HG03460 (cell line): ENCODE data around the gene ILF3.
"Not testable (repeated sequence)": the region's sequence is repeated elsewhere in the genome, so short reads cannot be mapped to it uniquely, and the experiment has no call there.

ENCODE experiments used
- ATAC-seq: cut with Tn5 transposase; IDR thresholded peaks from one replicate; pipeline ENCODE4 v1.9.1; 2021; ENCODE audit not compliant: unreplicated experiment

Gene ILF3

DNA sequence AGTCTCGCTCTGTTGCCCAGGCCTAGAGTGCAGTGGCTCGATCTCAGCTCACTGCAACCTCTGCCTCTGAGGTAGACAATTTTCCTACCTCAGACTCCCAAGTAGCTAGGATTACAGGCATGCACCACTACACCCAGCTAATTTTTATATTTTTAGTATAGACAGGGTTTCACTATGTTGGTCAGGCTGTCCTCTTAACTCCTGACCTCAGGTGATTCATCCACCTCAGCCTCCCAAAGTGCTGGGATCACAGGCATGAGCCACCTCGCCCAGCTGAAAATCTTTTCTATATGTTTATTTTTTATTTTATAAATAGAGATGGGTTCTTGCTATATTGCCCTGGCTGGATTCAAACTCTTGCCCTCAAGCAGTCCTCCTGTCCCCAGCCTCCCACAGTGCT, 17.8 kb downstream of the ILF3 start:
- ATAC-seq = not testable (repeated sequence)

DNA sequence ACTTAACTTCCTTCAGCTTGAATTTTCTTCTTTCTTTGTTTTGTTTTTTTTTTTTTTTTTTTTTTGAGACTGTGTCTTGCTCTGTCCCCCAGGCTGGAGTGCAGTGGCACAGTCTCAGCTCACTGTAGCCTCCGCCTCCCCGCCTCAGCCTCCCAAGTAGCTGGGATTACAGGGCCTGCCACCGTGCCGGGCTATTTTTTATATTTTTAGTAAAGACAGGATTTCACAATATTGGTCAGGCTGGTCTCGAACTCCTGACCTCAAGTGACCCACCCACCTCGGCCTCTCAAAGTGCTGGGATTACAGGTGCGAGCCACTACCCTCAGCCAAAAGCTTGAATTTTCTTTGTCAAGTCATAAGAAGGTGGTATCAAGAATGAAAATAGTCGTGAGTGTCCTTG, 21.1 kb downstream of the ILF3 start:
- not testable (repeated sequence) for ATAC-seq

DNA sequence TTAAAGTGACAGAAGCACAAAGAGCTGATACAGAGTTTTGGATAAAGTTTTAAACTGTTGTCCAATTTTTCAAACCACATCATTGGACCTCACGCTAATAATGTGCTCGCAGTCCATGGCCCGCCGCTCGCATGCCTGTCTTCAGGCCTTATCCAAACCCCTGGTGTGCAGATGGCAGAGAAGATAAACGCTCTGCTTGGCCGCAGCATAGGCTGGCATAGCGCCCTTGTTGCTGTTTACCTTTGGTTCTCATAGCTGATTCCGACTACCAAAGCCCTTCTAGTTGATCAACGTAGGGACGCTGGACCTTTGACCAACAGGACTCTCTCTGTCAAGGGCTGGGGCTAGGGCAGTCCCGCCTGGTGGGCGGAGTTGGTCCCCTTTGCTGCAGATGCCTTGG, 23.6 kb downstream of the ILF3 start:
- ATAC-seq = no peak

DNA sequence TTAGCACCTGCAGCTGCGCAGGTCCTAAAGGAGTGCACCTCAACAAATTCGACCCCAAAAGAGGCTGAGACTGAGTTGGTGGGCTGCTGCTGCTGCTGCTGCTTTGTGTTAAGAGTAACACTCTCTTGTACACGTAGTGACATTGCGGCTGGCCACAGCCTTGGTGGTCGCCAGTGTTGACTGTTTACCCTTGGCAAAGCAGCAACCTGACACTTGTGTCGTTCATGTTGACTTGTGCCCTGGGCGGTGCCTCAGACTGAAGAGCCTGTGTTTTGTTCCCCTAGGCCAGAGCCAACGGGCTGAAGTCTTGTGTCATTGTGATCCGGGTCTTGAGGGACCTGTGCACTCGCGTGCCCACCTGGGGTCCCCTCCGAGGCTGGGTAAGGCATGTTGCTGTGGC, 24.7 kb downstream of the ILF3 start:
- no peak for ATAC-seq

DNA sequence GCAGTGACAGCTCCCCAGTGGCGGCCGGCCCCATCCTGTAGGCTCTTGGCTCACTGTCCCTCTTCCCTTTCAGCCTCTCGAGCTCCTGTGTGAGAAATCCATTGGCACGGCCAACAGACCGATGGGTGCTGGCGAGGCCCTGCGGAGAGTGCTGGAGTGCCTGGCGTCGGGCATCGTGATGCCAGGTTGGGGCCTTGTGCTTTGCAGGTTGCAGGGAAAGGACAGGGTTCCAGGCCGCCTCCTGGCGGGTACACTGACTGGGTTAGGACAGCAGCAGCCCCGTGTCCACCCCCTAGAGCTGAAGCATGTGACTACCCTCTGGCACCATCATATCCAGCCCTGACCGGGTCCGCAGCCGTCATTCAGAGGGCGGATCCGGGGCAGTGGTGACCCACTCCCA, 25.6 kb downstream of the ILF3 start:
- no peak for ATAC-seq

DNA sequence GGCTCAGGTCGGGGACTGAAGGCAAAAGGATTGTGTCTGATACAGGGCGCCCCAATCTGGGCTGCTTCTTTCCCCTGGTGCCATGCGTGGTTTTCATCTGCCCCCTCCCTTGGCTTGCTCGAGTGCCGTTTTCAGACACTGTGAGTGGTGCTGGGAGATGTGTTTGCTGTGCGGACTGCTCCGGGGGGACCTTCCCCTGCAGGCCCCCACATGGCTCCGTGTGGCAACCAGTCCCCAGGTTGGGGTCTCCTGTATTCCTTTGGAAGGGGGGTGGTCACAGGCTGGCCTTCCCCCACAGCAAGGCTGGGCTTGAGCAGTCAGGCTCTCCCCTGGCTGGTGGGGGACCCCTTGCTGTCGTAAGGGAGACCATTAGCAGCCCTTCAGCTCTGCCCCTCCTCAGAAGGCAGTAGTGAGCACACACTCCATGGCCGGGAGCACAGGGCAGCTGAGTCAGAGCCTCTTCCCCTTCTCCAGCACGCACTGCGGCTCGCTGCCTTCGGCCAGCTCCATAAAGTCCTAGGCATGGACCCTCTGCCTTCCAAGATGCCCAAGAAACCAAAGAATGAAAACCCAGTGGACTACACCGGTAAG, 26.5 kb downstream of the ILF3 start:
- no peak for ATAC-seq

DNA sequence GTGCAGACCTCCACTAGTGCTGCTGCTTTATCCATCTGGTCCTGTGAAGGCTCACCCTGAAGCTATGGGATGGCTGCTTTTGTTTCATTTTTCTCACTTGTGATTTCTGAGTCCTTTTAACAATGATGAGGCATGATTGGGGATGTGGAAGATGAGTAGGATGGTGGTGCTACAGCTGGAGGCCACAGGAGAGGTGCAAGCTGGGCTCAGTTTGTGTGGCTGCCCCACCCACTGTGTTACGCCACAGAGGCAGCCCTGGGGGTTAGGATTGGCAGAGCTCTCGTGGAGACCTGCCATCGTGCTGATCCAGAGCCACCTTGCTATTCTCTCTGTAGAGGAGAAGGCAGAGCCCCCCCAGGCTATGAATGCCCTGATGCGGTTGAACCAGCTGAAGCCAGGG, 27.5 kb downstream of the ILF3 start:
- no peak for ATAC-seq

DNA sequence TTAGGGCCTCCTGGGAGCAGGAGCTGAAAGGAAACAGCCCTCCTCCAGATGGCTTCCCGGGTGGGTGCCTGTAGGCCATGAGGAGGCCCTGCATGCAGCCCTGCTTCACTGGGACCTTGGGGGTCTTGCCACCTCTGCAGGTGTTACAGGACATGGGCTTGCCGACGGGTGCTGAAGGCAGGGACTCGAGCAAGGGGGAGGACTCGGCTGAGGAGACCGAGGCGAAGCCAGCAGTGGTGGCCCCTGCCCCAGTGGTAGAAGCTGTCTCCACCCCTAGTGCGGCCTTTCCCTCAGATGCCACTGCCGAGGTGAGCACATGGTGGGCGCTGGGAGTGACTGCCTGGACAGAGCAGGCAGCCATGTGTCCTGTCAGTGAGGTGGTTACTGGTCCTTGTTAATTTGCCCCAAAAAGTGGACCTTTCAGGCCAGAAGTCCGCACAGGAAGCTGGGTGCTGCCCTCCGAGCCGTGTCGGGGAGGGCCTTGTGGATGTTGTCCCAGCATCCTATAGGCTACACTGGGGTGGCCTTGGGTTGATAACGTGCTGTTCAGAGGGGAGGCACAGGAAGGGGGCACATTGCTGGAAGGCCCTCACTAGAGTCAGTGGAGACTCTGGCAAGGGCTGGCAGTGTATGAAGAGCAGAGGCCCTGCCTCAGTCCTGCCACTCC, 28.4 kb downstream of the ILF3 start:
- no peak for ATAC-seq

DNA sequence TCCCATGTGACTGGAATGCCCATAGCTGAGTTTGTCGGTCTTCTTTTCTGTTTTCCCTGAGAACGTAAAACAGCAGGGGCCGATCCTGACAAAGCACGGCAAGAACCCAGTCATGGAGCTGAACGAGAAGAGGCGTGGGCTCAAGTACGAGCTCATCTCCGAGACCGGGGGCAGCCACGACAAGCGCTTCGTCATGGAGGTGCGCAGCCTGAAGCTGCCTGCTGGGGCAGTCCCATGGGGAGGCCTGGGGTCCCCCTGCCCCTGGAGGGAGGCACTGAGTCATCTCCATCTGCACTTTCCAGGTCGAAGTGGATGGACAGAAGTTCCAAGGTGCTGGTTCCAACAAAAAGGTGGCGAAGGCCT, 28.9 kb downstream of the ILF3 start:
- ATAC-seq = no peak

DNA sequence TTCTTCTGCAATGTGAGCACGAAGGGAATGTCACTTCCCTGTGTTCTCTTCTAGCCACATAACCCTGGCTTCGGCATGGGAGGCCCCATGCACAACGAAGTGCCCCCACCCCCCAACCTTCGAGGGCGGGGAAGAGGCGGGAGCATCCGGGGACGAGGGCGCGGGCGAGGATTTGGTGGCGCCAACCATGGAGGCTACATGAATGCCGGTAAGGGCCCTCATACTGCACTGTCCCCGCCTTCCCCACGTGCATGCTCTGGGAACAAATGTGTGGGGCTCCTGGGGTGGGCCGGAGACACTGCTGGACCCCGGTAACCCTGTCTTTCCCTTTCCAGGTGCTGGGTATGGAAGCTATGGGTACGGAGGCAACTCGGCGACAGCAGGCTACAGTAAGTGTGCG, 29.4 kb downstream of the ILF3 start:
- no peak for ATAC-seq

DNA sequence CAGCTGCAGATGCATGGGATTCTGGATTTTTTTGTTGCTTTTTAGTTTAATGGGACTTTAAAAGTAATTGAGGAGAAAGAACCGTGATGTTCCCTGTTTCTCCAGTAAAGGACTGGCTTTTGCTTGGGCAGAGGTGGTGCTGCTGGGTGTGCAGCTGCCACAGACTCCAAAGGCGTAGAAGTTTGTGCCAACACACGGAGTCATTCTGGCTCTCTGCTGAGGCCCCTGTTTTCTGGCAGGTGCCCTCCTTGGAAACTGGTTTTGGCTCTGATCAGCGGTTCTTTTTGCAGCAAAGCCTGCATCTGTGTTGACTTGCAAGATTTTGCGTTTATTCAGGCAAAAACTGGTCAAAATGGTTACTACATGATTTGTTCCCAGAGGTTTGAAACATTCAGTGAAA, 31.1 kb downstream of the ILF3 start:
- no peak for ATAC-seq

DNA sequence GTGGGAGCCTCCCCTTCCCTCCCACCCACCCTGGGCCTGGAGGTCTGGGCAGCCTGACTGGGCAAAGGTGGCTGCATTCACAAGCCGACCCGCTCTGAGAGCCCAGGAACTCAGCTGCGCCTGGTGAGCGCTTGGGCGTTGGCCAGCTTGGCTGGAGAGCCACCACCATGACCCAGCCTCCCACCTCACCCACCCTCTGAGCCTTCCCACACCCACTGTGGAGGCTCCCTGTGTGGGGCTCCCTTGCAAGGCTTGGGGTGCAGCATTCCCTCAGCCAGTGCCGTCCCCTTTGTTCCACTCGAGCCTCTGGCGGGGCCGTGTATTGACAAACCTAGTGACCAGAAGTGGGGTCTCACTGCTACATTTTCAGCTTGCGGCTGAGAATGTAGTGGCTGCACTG, 32.0 kb downstream of the ILF3 start:
- ATAC-seq = no peak

DNA sequence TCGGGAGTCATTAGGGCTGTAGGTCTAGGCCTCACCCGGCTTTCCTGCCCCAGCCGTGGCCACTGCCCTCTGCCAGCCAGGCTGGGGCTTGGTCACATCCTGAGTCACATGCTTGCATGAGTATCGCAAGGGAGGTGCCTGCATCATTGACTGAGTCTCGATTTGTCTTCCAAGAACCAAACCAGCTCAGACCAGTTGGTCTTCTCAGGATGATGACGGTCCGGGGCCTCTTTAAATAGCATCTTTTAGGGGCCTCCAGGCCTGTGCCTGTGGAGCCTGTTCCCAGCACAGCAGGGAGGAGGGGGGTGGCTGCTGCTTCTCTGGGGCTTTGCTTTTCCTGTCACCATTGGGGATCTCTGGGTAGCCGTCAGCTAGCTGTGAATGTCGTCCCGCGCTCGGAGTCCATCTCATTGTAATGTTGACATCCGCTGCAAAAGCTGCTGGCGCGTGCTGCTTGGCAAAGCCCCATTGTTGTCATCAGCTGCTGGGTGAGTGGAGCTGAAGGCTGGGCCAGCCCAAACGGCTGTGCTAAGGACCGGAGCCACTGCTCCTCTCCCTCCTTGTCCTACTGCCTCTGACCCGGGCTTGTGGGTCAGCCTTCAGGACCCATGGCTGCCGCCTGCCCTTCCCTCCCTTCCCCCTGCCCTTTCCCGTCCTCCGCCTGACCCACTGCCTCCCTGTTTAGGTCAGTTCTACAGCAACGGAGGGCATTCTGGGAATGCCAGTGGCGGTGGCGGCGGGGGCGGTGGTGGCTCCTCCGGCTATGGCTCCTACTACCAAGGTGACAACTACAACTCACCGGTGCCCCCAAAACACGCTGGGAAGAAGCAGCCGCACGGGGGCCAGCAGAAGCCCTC, 32.7 kb downstream of the ILF3 start:
- no peak for ATAC-seq

DNA sequence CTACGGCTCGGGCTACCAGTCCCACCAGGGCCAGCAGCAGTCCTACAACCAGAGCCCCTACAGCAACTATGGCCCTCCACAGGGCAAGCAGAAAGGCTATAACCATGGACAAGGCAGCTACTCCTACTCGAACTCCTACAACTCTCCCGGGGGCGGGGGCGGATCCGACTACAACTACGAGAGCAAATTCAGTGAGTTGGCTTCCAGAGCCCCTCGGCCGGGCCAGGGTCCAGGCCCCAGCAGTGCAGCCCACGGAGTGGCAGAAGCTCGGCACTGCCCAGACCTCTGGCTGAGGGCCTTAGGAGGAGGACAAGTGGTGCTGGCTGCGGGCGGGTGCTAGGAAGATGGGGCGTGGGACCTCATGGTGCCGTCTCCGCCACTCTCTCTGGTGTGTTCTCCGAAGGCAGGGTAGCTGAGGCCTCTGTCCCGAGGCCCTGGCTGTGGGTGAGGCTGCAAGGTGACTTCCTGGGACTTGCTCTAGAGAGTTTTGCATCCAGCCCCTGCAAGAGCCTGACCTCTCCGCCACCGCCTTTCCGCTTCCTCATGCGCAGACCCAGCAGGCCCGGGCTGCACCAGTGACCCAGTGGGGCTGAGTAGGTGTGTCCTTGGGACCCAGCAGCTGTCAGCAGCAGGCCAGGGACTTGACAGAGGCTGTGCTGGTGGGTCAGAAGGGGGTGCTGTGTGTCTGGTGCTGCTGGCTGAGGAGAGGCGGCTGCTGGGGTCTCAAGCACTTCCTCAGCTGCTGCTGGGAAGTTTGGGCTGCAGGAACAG, 33.6 kb downstream of the ILF3 start:
- ATAC-seq = no peak

DNA sequence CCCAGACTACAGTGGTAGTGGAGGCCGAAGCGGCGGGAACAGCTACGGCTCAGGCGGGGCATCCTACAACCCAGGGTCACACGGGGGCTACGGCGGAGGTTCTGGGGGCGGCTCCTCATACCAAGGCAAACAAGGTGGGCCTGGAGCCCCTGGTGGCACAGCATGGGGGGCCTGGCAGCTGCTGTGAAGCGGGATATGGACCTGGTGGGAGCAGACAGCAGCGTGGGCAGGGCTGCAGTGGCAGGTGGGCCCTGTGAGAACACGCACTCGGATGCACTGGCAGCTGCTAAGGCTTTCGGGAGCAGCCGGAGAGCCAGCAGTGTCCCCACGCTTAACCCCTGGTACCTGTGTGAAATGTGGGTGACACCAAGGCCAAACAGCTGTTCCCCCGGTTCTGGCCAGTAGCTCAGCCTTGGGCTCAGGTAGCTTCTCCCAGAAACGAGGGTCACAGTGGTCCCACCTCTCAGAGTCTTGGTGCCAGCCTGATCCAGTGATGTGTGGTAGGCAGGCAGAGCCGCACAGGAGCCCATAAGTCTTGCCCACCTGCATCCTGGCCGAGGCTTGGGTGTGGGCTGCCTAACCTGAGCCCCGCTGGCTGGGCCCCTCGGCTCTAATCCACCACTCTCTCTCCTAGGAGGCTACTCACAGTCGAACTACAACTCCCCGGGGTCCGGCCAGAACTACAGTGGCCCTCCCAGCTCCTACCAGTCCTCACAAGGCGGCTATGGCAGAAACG, 34.6 kb downstream of the ILF3 start:
- ATAC-seq = no peak

DNA sequence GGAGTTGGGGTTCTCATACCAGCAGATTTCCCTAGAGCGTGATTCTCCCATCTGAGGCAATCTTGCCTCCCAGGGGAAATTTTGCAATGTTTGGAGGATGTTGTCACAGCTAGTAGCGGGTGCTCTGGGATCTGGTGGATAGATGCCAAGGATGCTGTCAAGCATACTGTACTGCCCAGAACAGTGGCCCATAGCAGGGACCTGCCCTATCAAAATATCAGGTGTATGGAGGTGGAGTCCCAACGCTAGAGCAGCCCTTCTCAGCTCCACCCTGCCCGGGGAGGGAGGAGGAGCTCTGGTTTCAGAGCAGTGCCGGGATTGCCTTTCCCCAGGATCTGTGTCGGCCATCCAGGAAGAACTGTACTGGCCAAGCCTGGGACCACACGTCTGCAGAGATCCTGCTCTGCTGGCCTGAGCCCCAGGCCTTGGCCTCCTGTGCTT, 36.2 kb downstream of the ILF3 start:
- ATAC-seq = no peak

DNA sequence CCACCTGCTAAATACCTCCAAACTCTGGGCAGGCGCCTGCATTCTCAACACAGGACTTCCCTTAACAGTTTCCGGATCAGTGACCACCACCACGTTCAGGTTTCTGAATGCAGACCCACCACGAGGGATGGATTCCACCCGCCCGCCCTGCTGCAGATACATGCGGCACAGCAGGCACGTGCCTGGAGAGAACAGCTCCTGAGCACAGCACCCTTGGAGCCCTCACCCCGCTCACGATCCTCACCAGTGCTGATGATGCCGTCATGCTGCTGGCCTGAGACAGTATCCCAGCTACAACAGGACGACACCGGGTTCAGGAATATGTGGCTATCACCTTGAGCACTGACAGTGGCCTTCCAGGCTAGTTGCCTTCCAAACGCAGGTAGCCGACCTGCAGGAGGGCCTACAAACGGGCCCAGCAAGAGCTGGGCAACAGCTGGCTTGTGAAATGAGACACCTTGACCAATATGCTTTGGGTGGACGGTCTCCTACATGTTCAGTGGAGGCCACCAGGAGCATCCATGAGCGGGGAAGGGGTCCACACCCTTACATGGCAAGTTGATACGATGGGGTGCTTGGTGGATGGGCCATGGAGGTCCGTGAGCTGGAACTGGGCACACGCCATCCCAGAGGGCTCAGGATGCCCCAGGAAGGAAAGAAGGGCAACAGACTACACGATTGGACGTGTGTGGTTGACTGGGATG, 37.2 kb downstream of the ILF3 start:
- no peak for ATAC-seq

DNA sequence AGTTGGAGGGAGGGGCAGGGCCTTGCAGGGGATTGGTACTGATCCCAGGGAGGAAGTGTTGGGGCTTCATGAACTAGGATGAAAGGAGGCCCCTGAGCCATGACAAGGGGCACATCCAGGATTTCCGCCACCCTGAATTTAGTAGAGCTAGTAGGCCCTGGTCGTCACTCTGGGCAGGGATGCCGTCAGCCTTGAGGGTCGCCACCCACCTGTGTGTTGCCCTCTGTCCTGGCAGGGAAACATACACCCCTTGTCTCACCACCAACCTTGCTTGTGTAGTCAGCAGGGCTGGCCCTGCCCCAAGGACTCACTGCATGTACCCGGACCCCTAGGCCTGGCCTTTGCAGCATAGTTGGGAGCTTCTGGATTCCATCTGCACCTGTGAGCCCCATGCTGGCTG, 37.7 kb downstream of the ILF3 start:
- ATAC-seq = no peak

DNA sequence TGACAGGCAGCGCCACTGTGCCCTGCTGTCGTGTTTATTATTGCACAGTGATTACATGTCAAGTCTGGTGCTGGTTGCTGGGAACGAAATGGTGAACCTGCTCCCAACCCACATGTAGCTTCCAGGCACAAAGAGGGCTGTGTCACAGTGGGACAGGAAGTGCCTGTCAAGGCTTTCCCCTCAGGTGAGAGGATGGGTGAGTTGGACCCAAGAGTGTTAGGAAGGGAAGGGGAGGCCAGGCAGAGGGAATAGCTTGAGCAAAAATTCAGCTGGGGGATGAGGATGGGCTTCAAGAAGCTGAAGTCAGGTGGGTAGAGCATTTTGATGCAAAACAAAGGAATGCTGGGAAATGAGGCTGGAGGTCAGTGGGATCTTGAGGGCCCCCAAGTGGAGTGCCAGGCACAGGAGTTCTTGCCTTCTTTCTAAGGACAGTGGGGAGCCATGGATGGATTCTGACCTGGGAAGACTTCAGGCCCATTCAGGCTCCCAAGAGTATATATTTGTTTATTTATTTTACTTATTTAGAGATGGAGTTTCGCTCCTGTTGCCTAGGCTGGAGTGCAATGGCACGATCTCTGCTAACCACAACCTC, 38.6 kb downstream of the ILF3 start:
- ATAC-seq = no peak
